EL (cell line): ENCODE data around the gene VAMP4.

Source experiments
- DNase-seq: peaks from one replicate; pipeline ENCODE4 v3.0.0-alpha.2; 2016

VAMP4 gene

GRCh38 chr1:171741872-171742576 lies at the start of gene VAMP4:
Gene VAMP4, minus strand, starts transcription at chr1:171742065. Its CDS starts 3,651 bp downstream, at chr1:171738414.
- peak; percentile 82 for DNase-seq

- no peak for DNase-seq
Measured at GRCh38 chr1:171790318-171790717, 48.5 kb upstream of the VAMP4 start.

DNA sequence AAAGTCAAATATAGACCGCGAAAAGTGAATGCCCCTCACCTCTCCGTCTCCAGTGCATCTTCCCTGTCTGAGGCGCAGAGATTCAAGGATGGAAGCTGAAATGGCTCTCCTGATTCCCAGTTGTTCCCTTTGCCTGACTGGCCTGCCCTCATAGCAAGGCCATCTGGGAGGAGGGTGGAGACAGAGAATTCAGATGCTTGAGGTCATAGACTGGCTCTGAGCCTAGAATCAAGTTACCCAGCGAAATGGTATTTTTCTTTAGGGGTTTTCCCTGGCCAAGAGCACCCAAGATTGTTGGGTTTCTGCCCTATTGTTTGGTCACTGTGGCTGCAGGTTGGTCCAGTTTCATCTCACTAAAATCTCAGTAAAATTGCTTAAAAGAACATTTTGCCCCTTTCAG lies 46.8 kb upstream of the VAMP4 start:
- peak; percentile 93 for DNase-seq

- DNase-seq, result no peak
Measured at GRCh38 chr1:171787686-171788480, 46.0 kb upstream of the VAMP4 start.

GRCh38 chr1:171786534-171786933 lies 44.7 kb upstream of the VAMP4 start:
- DNase-seq, result no peak

DNA sequence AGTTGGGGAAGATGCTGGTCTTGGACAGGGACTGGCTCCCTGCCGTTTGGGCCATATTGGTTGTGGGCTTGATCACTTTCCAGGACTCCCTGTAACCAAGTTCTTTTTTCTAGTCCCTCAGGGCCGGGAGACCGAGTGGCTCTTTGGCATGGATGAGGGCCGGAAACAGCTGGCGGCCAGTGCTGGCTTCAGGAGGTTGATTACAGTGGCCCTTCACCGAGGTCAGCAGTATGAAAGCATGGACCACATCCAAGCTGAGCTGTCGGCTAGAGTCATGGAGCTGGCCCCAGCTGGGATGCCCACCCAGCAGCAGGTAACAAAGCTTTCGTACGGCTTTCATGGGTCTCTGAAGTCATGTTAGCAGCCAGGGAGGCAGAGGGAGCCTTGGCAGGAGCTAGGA lies 43.9 kb upstream of the VAMP4 start:
- DNase-seq, result no peak

GRCh38 chr1:171784784-171785183 lies 42.9 kb upstream of the VAMP4 start:
- DNase-seq, result no peak

DNA sequence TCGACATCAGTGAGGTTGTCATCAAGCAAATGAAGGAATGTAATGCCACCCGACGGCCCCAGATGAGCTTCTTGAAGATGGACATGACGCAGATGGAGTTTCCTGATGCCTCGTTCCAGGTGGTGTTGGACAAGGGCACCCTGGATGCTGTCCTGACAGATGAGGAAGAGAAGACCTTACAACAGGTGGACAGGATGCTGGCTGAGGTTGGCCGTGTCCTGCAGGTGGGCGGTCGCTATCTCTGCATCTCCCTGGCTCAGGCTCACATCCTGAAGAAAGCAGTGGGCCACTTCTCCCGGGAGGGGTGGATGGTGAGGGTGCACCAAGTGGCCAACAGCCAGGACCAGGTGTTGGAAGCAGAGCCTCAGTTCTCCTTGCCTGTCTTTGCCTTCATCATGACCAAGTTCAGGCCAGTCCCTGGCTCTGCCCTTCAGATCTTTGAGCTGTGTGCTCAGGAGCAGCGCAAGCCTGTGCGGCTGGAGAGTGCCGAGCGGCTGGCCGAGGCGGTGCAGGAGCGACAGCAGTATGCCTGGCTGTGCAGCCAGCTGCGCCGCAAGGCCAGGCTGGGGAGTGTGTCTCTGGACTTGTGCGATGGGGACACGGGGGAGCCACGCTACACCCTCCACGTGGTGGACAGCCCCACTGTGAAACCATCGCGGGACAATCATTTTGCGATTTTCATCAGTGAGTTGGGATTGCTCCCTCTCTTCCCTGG lies 42.1 kb upstream of the VAMP4 start:
- DNase-seq, result no peak

DNA sequence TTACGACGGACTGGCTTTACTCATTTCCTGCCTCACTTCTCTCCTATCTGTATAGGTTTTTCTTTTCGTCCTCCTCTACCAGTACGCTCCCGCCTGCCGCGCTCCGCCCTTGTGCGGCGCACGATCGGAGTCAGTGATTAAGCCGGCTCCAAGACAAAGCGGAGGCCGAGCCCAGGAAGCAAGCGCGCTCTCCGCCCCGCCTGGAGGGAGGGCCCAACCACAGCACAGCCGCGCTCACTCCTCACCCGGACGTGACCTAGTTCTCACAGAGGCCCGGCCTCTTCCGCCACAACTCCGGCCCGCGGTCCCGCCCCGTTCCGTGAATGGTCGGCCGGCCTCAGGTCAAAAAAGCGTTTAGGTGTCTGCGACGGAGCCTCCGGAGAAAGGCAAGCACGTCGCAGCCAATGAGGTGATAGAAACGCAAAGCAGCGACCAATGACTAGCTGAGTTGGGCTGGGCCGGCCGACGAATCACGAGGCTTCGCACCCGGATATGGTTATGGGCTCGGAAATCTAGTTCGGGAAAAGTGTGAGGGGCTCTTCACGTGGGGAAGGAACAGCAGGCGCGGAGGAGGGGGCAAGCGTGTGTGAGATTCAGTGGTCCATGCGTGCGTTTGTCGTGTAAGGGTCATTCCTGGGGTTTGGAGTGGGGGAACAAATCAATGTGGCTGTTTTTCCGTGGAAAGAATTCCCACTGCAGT lies 39.5 kb upstream of the VAMP4 start, which contains the start of gene METTL13:
METTL13 (plus strand) TSS at position 485 of the 700 bp plus-strand sequence. CDS start 308 bp downstream, outside the sequence.
- DNase-seq, result peak; percentile 99

- DNase-seq, result no peak
Measured at GRCh38 chr1:171780583-171781175, 38.8 kb upstream of the VAMP4 start.

GRCh38 chr1:171772312-171772711 lies 30.4 kb upstream of the VAMP4 start:
- DNase-seq, result no peak

DNA sequence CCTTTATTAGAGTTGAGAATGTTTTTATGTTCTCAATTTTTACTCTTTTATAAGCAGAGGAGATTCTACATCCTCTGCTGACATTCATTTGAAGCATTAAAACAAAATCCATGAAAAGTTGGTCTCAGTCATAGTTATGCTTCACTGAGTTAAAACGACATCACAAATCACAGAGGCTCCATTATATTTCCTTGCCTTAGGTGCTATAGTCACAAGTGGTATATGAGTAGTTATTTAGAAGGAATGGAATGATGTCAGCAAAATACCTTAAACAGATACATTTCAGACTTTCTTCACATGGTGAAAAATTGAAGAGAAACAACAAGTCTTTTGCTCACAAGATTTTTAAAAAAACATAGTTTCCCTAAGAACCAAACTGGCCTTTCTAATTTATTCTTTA lies 27.9 kb upstream of the VAMP4 start:
- DNase-seq, result no peak

- no peak for DNase-seq
Measured at GRCh38 chr1:171769171-171769570, 27.3 kb upstream of the VAMP4 start.

DNA sequence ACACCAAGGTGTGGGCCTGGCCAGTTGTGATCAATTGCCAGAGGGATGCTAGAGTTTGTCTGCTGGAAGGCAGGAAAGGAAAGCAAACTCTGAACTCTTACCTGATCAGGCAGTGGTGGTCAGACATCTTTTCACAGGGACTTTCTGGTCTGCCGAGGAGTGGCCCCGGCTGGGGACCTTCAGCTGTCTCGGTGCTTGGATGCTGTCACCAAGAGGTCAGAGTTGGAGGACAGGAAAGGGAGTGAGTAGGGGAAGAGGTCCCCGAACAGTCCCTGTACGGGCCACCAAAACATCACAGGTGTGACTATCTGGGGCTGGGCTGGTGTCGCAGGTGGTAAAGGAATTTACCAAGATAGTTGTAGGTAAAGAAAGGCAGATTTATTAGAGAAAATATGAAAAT lies 21.9 kb upstream of the VAMP4 start:
- no peak for DNase-seq

DNA sequence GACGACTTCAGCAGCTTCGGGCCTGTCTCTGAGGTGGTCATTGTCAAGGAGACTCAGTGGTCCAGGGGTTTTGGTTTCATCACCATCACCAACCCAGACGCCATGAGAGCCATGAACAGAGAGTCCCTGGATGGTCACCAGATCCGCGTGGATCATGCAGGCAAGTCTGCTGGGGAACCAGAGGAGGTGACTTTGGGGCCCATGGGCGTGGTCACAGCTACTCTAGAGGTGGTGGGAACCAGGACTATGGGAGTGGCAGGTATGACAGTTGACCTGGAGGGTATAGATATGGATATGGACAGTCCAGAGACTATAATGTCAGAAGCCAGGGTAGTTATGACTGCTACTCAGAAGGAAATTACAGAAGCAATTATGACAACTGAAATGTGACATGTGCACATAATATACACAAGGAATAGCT lies 20.3 kb upstream of the VAMP4 start:
- DNase-seq, result no peak

GRCh38 chr1:171758011-171758410 lies 16.1 kb upstream of the VAMP4 start:
- no peak for DNase-seq

DNA sequence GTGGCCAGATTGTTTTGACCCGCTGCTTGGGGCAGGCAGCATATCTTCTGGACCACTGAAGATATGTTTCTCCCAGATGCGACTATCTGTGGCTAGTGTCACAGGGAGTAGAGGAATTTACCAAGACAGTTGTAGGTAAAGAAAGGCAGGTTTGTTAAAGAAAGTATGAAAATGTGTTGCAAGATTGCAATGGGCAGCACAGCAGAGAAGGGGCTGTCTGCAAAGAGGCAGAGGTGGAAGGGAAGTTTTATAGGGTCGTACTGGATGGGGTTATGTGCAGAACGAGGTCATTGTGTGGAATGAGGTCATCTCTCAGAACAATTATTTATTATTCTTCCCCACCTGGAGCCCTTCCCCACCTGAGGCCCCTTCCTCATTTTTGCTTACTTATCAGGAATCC lies 15.0 kb upstream of the VAMP4 start:
- DNase-seq, result no peak

DNA sequence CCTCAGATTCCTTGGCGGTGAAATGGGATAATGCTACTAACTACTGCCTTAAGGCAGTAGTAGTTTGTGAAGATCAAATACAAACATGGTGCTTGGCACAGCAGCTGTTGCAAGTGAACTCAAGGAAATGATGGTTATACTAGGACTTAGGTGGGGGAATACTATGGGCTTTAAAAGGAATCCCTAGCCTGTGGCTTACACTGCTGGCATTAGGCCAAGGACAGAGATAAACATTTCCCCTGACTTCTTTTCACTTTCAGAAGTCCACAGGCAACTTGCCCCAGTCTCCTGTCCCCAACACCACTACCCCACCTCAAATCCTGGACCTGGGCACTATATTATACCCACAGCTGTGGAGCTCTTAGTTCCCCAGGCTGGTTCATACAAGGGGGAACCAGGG lies 13.1 kb upstream of the VAMP4 start:
- peak; percentile 23 for DNase-seq

DNA sequence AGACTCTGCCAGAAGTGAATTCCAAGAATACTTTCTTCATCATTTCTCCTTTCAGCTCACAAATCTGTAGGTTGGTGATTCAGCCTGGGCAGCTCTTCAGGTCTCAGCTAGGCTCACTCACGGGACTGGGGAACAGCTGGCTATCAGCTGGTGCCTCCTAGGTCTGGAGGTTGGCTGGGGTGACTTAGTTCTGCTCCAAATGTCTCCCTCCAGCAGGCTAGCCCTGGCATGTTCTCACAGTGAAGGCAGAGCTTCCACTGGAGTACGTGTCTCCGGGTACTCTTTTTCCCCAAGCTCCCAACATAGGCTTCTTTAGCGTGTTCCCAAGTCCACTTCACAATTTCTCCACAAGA lies 12.5 kb upstream of the VAMP4 start:
- DNase-seq, result peak; percentile 84

- no peak for DNase-seq
Measured at GRCh38 chr1:171753685-171754352, 12.0 kb upstream of the VAMP4 start.

DNA sequence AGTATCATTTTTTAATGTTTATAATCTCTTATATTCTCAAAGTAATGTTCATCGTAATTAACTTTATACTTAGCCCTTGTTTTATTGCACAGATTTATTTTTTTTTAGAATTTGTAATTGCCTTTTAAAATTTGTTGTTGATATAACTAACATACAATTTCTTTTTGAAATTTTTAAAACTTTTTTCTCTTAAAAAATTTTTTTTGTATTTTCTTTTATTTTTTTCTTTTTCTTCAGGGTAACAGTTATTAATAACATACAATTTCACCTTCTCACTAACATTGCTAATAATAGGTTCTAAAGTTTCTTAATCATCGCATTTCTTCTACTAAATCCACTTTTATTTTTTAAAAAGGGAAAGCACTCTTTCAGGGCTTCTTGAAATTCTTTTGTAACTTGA lies 11.3 kb upstream of the VAMP4 start:
- no peak for DNase-seq

- no peak for DNase-seq
Measured at GRCh38 chr1:171751221-171751620, 9.4 kb upstream of the VAMP4 start.
